B cell (primary cell): ENCODE data around the gene C1orf226. TPM values are rescaled to one million over a fixed set of nuclear protein-coding genes. Genes with fewer than 3 reads are reported as not detected.

Experiments
- ATAC-seq: fragments of 200-7000 bp; cut with Tn5 transposase; one replicate; pipeline ENCODE4 v1.10.0; 2021; ENCODE audit warnings: low read depth, mild to moderate bottlenecking, moderate number of reproducible peaks, moderate library complexity
- CTCF ChIA-PET: fragments of 350-600 bp; sonication (Branson Sonifier 250); formaldehyde crosslinking; loops from one replicate; lab custom pipeline; 2021; ENCODE audit warnings: antibody characterized with exemption, inconsistent platforms; lab: Charles Lee
- POLR2A ChIA-PET: fragments of 350-600 bp; sonication (Branson Sonifier 250); formaldehyde crosslinking; loops from one replicate; lab custom pipeline; 2021; ENCODE audit warnings: antibody characterized with exemption; lab: Charles Lee
- DNase-seq: peaks from one replicate; pipeline ENCODE4 v3.0.0; 2013
- H2AFZ ChIP-seq: 2 replicates; pipeline ENCODE4 v1.6.1; 2012; ENCODE audit warnings: mild to moderate bottlenecking, low read depth, low read length; ENCODE audit not compliant: insufficient read depth, poor library complexity, severe bottlenecking
- H3K27ac ChIP-seq, 2 donors: 1 replicate in 1 of 2; 2 replicates in 1 of 2; pipeline ENCODE4 v1.5.1; 2012 to 2013; ENCODE audit warnings: low read length in 2 of 2, mild to moderate bottlenecking in 2 of 2, moderate library complexity in 1 of 2
- H3K27me3 ChIP-seq, 4 experiments: fragments of 200-600 bp in 1 of 4; sonication (generic) in 1 of 4; replicated peaks in 1 of 4; 1 replicate in 2 of 4; 2 replicates in 2 of 4; pipeline versions ENCODE4 v1.6.1 to v1.7.0; 2013 to 2016; ENCODE audit warnings: low read length in 3 of 4, mild to moderate bottlenecking in 2 of 4, mixed read lengths in 1 of 4, moderate library complexity in 1 of 4; ENCODE audit not compliant: insufficient read depth in 4 of 4, control insufficient read depth in 3 of 4; ENCODE audit errors: control extremely low read depth in 1 of 4
- H3K36me3 ChIP-seq, 2 experiments: replicated peaks in 1 of 2; 1 replicate in 1 of 2; 2 replicates in 1 of 2; pipeline versions ENCODE4 v1.6.1 to v1.7.1; 2013; ENCODE audit warnings: low read length in 1 of 2; ENCODE audit not compliant: insufficient read depth in 2 of 2, control insufficient read depth in 1 of 2; ENCODE audit errors: control extremely low read depth in 1 of 2, extremely low read depth in 1 of 2
- H3K4me1 ChIP-seq, 2 donors: fragments of 200-600 bp in 1 of 2; sonication (generic) in 1 of 2; 1 replicate in 1 of 2; 2 replicates in 1 of 2; pipeline versions ENCODE4 v1.5.1 to v1.6.1; 2013 to 2017; ENCODE audit warnings: low read length in 2 of 2; ENCODE audit not compliant: control insufficient read depth in 2 of 2, insufficient read depth in 2 of 2
- H3K4me2 ChIP-seq: replicated peaks from 2 replicates; pipeline ENCODE3; 2012; ENCODE audit warnings: mild to moderate bottlenecking, low read depth, low read length; ENCODE audit not compliant: poor library complexity, severe bottlenecking
- H3K4me3 ChIP-seq, 5 experiments: fragments of 200-600 bp in 1 of 5; sonication (generic) in 1 of 5; 1 replicate in 3 of 5; 2 replicates in 2 of 5; pipeline versions ENCODE4 v1.5.1 to v1.7.0; 2011 to 2016; ENCODE audit warnings: low read length in 4 of 5, mild to moderate bottlenecking in 4 of 5, low read depth in 2 of 5, control low read depth in 1 of 5, moderate library complexity in 1 of 5; ENCODE audit not compliant: insufficient read depth in 1 of 5; ENCODE audit errors: control extremely low read depth in 1 of 5, extremely low read depth in 1 of 5
- H3K79me2 ChIP-seq: fragments of 200-600 bp; sonication (generic); one replicate; pipeline ENCODE4 v1.6.0; 2016; ENCODE audit warnings: low read length; ENCODE audit not compliant: control insufficient read depth, insufficient read depth
- H3K9ac ChIP-seq: fragments of 200-600 bp; sonication (generic); 2 replicates; pipeline ENCODE4 v1.6.1; 2017; ENCODE audit warnings: mild to moderate bottlenecking, low read length, moderate library complexity
- H3K9me3 ChIP-seq, 3 donors: one replicate each; pipeline versions ENCODE4 v1.6.1 to v1.7.1; 2013; ENCODE audit warnings: low read length in 2 of 3; ENCODE audit not compliant: control insufficient read depth in 2 of 3, insufficient read depth in 1 of 3; ENCODE audit errors: control extremely low read depth in 1 of 3
- H4K20me1 ChIP-seq: 2 replicates; pipeline ENCODE4 v1.6.0; 2012; ENCODE audit warnings: mild to moderate bottlenecking, low read length; ENCODE audit not compliant: insufficient read depth, control insufficient read depth, poor library complexity, severe bottlenecking
- H3K27ac Mint-ChIP-seq: one replicate; pipeline ENCODE4 v1.8.0; 2021; ENCODE audit warnings: mixed read lengths
- H3K27me3 Mint-ChIP-seq: one replicate; pipeline ENCODE4 v1.8.0; 2021; ENCODE audit warnings: mixed read lengths
- H3K4me1 Mint-ChIP-seq: one replicate; pipeline ENCODE4 v1.8.0; 2021; ENCODE audit warnings: mixed read lengths
- H3K4me3 Mint-ChIP-seq: one replicate; pipeline ENCODE4 v1.8.0; 2021; ENCODE audit warnings: mixed read lengths
- H3K9me3 Mint-ChIP-seq: one replicate; pipeline ENCODE4 v1.8.0; 2022; ENCODE audit warnings: mixed read lengths; ENCODE audit not compliant: insufficient read depth
- EZH2 ChIP-seq: IDR thresholded peaks from 2 replicates; pipeline ENCODE4 v1.6.1; 2012; ENCODE audit warnings: borderline replicate concordance, low read depth, mild to moderate bottlenecking, moderate library complexity, low read length; ENCODE audit not compliant: insufficient read depth, poor library complexity, severe bottlenecking
- WGBS: methylation state at CpG from one replicate; pipeline ENCODE4 v1.1.5; 2013; ENCODE audit warnings: missing lambda C conversion rate; ENCODE audit not compliant: insufficient coverage; 5-methylcytosine and 5-hydroxymethylcytosine counted together
- intact Hi-C: fragments of 100-400 bp; cut with micrococcal nuclease; formaldehyde crosslinking; loops from one replicate; pipeline ENCODE4 v1.10.0; 2022
- polyA plus RNA-seq: library from polyadenylated mRNA; depleted of rRNA; stranded (reverse); fragments of >200 nt; gene quantifications from 2 replicates; pipeline ENCODE4 v1.2.3, GENCODE V29; 2012
- total RNA-seq, 2 donors: library from RNA; stranded (reverse); fragments of 120-200 nt in 1 of 2; gene quantifications; 1 replicate in 1 of 2; 2 replicates in 1 of 2; pipeline versions ENCODE4 v1.2.3 to v1.2.4, GENCODE V29; 2013 to 2022
- TF ChIP-seq, protein P1 (sequence below): fragments of 200-600 bp; IDR thresholded peaks from one replicate; pipeline ENCODE4 v1.8.0; 2022; ENCODE audit warnings: antibody characterized with exemption, mild to moderate bottlenecking

Gene C1orf226
- total and polyA plus RNA-seq, 2 donors (not counting 1 experiment from before 2014, with no cell fraction given), result 0.01 to 0.10 TPM

DNA sequence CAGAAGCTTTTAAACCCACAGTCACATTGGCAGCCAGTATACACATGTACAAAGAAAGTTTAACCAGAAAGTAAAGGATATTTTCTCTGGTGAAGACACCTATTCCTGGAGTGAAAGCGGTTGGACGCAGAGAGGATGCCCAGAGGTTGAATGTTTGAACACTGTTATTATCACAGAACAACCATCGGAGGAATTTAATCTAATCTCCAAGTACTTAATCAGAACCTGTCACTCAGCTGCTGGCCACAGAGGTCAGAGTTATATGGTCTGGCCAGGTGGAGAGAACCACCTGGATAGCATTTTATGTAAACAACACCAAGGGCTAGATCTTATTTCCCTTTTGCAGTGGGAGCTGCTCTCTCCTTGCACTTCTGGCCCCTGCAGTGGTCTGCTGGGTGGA lies 34.2 kb upstream of the C1orf226 start:
- H3K9ac ChIP-seq, result no peak overlapping the region
- no peak overlapping the region for H3K4me2 ChIP-seq
- Mint-ChIP-seq H3K4me1 (no peaks in the 10 kb centered on the region), H3K27me3 (peaks cover 25% of the 10 kb centered on the region), H3K9me3 (no peaks in the 10 kb centered on the region), H3K4me3 (no peak overlapping the region), H3K27ac (no peak overlapping the region)
- no peak overlapping the region for H3K4me3 ChIP-seq
- H4K20me1 ChIP-seq, result no peaks in the 10 kb centered on the region
- TF ChIP-seq, protein P1, sequence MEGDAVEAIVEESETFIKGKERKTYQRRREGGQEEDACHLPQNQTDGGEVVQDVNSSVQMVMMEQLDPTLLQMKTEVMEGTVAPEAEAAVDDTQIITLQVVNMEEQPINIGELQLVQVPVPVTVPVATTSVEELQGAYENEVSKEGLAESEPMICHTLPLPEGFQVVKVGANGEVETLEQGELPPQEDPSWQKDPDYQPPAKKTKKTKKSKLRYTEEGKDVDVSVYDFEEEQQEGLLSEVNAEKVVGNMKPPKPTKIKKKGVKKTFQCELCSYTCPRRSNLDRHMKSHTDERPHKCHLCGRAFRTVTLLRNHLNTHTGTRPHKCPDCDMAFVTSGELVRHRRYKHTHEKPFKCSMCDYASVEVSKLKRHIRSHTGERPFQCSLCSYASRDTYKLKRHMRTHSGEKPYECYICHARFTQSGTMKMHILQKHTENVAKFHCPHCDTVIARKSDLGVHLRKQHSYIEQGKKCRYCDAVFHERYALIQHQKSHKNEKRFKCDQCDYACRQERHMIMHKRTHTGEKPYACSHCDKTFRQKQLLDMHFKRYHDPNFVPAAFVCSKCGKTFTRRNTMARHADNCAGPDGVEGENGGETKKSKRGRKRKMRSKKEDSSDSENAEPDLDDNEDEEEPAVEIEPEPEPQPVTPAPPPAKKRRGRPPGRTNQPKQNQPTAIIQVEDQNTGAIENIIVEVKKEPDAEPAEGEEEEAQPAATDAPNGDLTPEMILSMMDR, result no peak
- TF ChIP-seq EZH2, result no peak
- H3K27me3 ChIP-seq, result peaks cover 0 to 2% (median 0%) of the 10 kb centered on the region in 4 experiments
- WGBS, result no CpG with 5 or more reads among the region's 3 CpGs
- H3K9me3 ChIP-seq, result no peaks in the 10 kb centered on the region
- CTCF ChIA-PET, result no interaction called here
- ATAC-seq, result no peak
- intact Hi-C loops, result no loop called here
- H3K36me3 ChIP-seq, result no peaks in the 10 kb centered on the region
- no peak for DNase-seq
- no peaks in the 10 kb centered on the region for H3K79me2 ChIP-seq
- no peak overlapping the region for H3K27ac ChIP-seq
- no peak overlapping the region for H2AFZ ChIP-seq
- POLR2A ChIA-PET, result no interaction called here
- no peaks in the 10 kb centered on the region for H3K4me1 ChIP-seq

GRCh38 chr1:162349635-162350330 lies 31.7 kb upstream of the C1orf226 start:
- POLR2A ChIA-PET, result no interaction called here
- peaks cover 29% of the 10 kb centered on the region for H3K27me3 Mint-ChIP-seq
- Histone ChIP-seq H3K4me2 (no peak overlapping the region), H3K27me3 (peaks cover 0 to 2% (median 0%) of the 10 kb centered on the region in 4 experiments), H3K9ac (no peak overlapping the region), H3K4me3 (no peak overlapping the region), H3K36me3 (no peaks in the 10 kb centered on the region), H3K4me1 (no peaks in the 10 kb centered on the region), H4K20me1 (no peaks in the 10 kb centered on the region), H3K27ac (no peak overlapping the region), H3K9me3 (no peaks in the 10 kb centered on the region), H2AFZ (no peak overlapping the region), H3K79me2 (no peaks in the 10 kb centered on the region)
- CTCF ChIA-PET, result no interaction called here
- no peak overlapping the region for H3K4me3 Mint-ChIP-seq
- DNase-seq (no peak), ATAC-seq (no peak)
- WGBS, result 74% methylated on average over 7 of the region's 11 CpGs
- H3K4me1 Mint-ChIP-seq, result no peaks in the 10 kb centered on the region
- H3K27ac Mint-ChIP-seq, result no peak overlapping the region
- no peaks in the 10 kb centered on the region for H3K9me3 Mint-ChIP-seq
- intact Hi-C loops, result no loop called here
- no peak for TF ChIP-seq EZH2
- TF ChIP-seq, protein P1, result no peak
